Measurements from ENCODE around the gene KCTD2. TPM values are rescaled to one million over a fixed set of nuclear protein-coding genes. Genes with fewer than 3 reads are reported as not detected.

Gene KCTD2
- total RNA-seq, 2 donors from 2014 or later: 24.4 to 104 TPM

- Histone ChIP-seq H3K4me1 (replicated peaks) (no peaks in the 10 kb centered on the region), H3K36me3 (no peaks in the 10 kb centered on the region), H3K27ac (peak overlapping the region in 1 of 2 donors; percentile 18), H3K9me3 (no peaks in the 10 kb centered on the region), H3K4me3 (no peak overlapping the region), H3K27me3 (replicated peaks; ENCODE audit: insufficient read depth) (no peaks in the 10 kb centered on the region)
- peak; percentile 66 for DNase-seq (ENCODE audit: low spot score)
- TF ChIP-seq POLR2A (IDR thresholded peaks at IDR 0.05) (no peak), POLR2AphosphoS5 (IDR thresholded peaks at IDR 0.05) (peak; percentile 89), CTCF (IDR thresholded peaks at IDR 0.05) (peak in 2 of 4 experiments; percentile 6 to 16)
- intact Hi-C loops (cut with DNase I): loop anchor here (5.0 kb wide), 1 partner anchor 39 kb away; no protein-coding TSS in a partner anchor
- 27% methylated on average over 5 of the region's 5 CpGs for WGBS
Measured at GRCh38 chr17:75073618-75074047, 26.6 kb downstream of the KCTD2 start.

DNA sequence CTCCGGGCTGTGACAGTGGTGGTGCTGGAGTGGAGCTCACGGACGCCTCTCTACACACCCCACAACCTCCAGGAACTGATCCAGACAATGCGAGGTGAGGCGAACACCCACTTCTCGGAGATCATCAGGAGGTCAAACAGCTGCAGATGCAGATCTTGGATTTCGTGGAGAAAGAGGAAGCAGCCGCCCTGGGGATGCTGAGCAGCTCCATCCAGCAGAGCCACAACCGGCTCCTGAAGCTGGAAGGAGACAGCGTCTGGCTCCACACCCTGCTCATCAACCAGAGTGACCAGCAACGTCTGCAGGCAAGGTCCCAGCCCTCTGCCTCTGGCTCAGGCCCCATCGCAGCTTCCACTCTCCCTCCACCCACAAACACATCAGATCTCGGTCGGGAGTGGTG is 27.5 kb downstream of the KCTD2 start:
- H3K9me3 ChIP-seq: no peaks in the 10 kb centered on the region
- WGBS: 78% methylated on average over 14 of the region's 14 CpGs
- no peaks in the 10 kb centered on the region for H3K36me3 ChIP-seq
- H3K27ac ChIP-seq: no peak overlapping the region
- intact Hi-C loops (cut with DNase I): loop anchor here (5.0 kb wide), 1 partner anchor 38 kb away; no protein-coding TSS in a partner anchor
- DNase-seq (ENCODE audit: low spot score): no peak
- H3K27me3 ChIP-seq (replicated peaks; ENCODE audit: insufficient read depth): no peaks in the 10 kb centered on the region
- no peaks in the 10 kb centered on the region for H3K4me1 ChIP-seq (replicated peaks)
- TF ChIP-seq CTCF (IDR thresholded peaks at IDR 0.05) (no peak), POLR2AphosphoS5 (IDR thresholded peaks at IDR 0.05) (no peak), POLR2A (IDR thresholded peaks at IDR 0.05) (no peak)
- no peak overlapping the region for H3K4me3 ChIP-seq

- Histone ChIP-seq H3K36me3 (no peaks in the 10 kb centered on the region), H3K4me1 (replicated peaks) (no peaks in the 10 kb centered on the region), H3K4me3 (no peak overlapping the region), H3K27me3 (replicated peaks; ENCODE audit: insufficient read depth) (no peaks in the 10 kb centered on the region), H3K9me3 (no peaks in the 10 kb centered on the region), H3K27ac (no peak overlapping the region)
- no peak for DNase-seq (ENCODE audit: low spot score)
- WGBS: 68% methylated on average over 4 of the region's 4 CpGs
- TF ChIP-seq POLR2A (IDR thresholded peaks at IDR 0.05): no peak
- TF ChIP-seq POLR2AphosphoS5 (IDR thresholded peaks at IDR 0.05): no peak
- no peak for TF ChIP-seq CTCF (IDR thresholded peaks at IDR 0.05)
- intact Hi-C loops (cut with DNase I): no loop called here
Measured at GRCh38 chr17:75075597-75076336, 28.7 kb downstream of the KCTD2 start.

DNA sequence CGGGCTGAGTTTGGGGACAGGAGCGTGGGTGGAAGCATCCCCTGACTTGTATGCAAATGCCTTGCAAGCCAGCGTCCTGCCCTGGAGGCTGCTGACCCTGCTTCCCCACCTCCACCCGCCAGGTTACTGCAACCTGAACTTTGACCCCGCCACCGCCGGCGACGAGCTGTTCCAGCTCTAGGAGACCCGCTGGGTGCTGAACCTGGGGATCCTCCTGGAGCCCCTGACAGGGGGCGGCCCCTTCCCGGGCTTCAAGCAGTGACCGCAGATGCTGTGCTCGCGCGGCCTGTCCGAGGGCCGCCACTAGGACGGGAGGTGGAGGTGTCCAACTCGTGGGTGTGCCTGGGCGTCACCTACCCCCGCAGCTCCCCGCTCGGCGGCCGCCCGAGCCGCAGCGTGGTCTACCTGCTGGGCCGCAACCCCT is 30.1 kb downstream of the KCTD2 start:
- no peak for DNase-seq (ENCODE audit: low spot score)
- peak overlapping the region; percentile 57 to 66 for H3K27ac ChIP-seq
- no peaks in the 10 kb centered on the region for H3K27me3 ChIP-seq (replicated peaks; ENCODE audit: insufficient read depth)
- no peaks in the 10 kb centered on the region for H3K9me3 ChIP-seq
- intact Hi-C loops (cut with DNase I): no loop called here
- no peaks in the 10 kb centered on the region for H3K4me1 ChIP-seq (replicated peaks)
- H3K4me3 ChIP-seq: peak overlapping the region; percentile 17 to 29
- TF ChIP-seq POLR2AphosphoS5 (IDR thresholded peaks at IDR 0.05) (no peak), CTCF (IDR thresholded peaks at IDR 0.05) (no peak), POLR2A (IDR thresholded peaks at IDR 0.05) (no peak)
- 65% methylated on average over 11 of the region's 30 CpGs for WGBS
- no peaks in the 10 kb centered on the region for H3K36me3 ChIP-seq
